Stimulated activated CD4-positive, alpha-beta T cell treated with anti-CD3 and anti-CD28 coated beads, Interleukin-1b, Interleukin-23, amount 100 ng/mL, for 4 hours (primary cell): Measurements from ENCODE around the gene PACSIN2.
"Not testable (repeated sequence)": the region's sequence is repeated elsewhere in the genome, so short reads cannot be mapped to it uniquely, and the experiment has no call there.

Experiments
- DNase-seq, 2 donors: peaks; one replicate each; pipeline ENCODE4 v3.0.0-alpha.2; 2020; ENCODE audit warnings: low read depth in 2 of 2

The PACSIN2 gene

GRCh38 chr22:43011079-43011478 lies 3.9 kb downstream of the PACSIN2 start:
- DNase-seq = no peak

- no peak for DNase-seq
Measured at GRCh38 chr22:43009444-43009843, 5.5 kb downstream of the PACSIN2 start.

DNA sequence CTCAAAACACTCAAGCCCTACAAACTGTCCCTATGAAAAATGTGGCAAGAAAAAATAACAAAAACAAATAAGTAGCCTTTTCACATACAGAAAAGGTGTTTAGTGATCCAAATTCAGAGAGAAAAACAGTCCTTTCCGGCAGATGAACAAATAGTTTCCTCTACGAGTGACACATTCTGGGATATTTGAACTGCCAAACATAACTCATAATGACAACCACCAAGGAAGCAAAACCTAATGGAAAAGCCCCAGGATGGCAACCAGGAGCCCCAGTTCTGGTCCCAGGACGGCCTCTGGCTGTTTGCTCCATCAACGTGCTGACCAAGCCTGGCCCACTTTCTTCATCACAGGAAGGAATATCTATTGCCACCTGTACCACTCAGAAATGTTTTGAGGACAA lies 6.0 kb downstream of the PACSIN2 start:
- no peak for DNase-seq

DNA sequence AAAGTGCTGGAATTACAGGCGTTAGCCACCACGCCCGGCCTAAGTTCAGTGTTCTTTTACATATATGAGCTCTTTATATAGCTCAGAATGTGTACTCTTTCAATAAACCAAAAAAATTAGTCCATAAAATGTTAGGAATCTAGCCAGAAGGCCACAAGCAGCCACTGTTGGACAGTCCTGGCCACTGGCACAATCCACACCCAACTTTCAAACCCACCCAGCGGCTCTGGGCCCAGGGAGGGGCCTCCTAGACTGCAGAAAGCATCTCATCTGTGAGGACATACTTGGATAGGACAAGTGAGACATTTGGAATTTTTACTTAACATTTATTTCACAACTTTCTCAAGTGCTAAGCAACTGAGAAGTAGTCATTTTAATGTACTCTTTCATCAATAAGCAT lies 6.4 kb downstream of the PACSIN2 start:
- DNase-seq = no peak

GRCh38 chr22:43007519-43008102 lies 7.3 kb downstream of the PACSIN2 start:
- DNase-seq = no peak

DNA sequence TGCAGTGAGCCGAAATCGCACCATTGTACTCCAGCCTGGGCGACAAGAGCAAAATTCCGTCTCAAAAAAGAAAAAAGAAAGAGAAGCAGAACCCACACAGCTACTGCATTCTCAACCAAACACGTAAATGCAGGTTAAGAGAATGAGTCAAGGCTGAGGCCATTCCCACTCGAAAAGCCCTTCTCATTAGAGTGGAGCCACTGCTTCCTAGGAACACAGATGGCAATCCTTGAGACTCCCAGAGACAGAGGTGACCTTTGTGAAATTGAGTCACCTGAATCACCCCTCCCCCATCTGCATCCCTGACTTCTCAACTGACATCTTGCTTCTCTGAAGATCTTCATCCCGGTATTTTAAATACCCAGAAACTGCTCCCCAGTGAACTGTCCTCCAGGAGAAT lies 8.2 kb downstream of the PACSIN2 start:
- DNase-seq = no peak

GRCh38 chr22:43006016-43006505 lies 8.9 kb downstream of the PACSIN2 start:
- DNase-seq = no peak

DNA sequence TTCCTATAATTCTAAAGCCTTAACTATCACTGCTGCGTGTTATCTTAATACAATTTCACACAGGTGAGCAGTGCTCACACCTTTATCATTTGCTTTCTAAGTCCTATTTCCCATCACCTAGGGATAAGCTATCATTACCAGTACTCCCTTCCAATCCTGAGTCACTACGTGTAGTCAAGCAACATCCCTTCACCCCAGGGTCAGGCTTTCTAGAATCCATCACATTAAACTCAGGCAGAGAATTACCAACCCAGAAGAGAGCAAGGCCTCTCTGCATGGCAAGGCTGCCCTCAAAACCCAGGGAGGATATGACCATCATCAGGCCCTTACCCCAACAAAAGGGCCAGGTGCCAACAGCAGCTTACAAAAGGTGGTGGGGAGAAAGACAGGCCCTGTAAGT lies 9.8 kb downstream of the PACSIN2 start:
- DNase-seq = no peak

GRCh38 chr22:43004362-43005035 lies 10.4 kb downstream of the PACSIN2 start:
- no peak for DNase-seq

DNA sequence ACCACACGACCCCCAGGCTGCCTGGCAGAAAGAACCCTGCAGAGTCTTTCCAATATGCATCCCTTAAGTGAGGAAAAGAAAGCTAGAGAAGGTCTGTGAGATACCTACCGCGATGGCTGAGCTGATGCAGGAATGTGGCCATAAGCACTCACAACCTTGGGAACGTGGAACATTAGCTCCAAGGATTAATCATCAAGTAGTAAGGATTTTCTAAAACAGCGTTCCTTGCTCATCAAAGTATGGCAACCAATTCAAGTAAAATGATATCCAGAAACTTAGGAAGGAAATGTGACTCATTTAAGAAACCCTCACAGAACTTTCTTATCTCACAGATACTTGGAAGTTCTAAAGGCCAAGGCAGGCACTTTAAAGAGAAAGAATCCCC lies 12.8 kb downstream of the PACSIN2 start:
- no peak for DNase-seq

DNA sequence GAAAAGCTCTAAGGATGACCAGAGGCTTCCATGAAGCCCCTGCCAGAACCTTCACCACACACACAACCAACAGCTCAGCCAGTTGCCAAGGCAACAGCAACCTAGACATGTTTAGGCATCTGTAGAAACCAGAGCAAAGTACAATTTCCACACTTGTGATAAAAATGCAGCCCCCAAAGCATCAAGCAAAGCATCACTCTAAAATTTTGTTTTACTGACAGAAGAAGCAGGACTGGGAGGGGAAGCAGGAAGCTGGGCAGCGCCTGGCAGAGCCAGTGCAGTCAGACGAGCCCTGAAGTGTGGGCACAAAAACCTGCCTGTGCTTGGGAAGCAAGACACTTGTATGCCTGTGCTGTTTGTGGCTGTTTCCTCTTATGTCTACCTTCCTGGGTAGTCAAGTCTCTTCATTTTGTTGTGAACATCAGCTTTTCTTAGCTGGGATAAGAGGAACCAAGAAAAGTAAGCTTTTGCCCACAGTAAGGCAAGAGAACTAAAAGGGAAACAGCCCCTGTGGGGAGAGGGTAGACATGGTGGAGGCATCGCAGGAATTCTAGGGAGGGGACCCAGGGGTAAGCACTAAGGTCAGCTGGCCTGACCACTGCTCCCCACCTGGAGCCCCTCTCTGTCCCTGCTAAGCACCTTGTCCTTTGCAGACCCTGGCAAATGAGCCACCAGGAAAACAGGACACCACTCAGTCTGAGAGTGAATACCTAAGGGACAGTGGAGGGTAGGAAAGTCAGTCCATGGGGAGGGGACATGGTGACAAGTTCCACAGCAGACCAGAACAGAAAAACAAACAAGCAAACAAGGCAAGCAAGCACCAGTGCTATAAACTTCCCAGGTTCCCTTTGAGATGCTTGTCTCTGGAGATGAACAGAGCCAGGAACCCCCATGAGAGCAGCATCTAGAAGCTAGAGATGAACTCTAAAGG lies 13.4 kb downstream of the PACSIN2 start:
- DNase-seq = no peak

DNA sequence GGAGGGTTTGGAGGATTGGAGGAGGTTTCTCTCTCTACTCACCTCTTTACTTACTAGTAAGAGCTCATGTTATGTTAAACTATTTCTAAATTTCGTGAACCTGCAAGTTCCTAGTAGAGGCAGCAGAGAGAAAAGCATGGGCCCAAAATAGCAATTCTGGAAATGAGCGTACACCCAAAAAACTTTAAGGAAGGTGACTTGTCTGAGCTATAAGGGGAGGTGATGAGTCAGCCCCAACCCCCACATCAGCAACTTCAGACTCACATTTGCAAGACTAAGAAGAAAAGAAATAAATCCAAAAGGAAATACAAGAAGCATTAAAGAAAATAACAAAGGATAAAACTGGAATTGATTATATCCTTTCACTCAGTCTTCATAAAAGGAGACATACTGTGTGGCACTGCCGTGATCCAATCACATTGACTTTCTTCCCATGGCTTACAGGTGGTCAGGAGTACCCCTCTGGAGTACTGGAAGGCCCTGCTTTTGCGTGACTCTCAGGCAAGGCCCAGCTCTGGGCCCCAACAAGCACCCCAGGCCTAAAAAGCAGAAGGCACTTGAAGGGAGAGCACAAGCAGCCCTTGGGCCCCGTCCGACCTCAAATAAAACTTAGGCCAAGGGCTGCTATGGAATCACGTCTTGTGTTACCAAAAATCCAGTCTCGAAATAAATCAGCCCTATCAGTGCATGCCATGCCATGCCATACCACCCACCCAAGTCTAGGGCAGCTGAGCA lies 14.3 kb downstream of the PACSIN2 start:
- peak in 1 of 2 donors; percentile 29 for DNase-seq

DNA sequence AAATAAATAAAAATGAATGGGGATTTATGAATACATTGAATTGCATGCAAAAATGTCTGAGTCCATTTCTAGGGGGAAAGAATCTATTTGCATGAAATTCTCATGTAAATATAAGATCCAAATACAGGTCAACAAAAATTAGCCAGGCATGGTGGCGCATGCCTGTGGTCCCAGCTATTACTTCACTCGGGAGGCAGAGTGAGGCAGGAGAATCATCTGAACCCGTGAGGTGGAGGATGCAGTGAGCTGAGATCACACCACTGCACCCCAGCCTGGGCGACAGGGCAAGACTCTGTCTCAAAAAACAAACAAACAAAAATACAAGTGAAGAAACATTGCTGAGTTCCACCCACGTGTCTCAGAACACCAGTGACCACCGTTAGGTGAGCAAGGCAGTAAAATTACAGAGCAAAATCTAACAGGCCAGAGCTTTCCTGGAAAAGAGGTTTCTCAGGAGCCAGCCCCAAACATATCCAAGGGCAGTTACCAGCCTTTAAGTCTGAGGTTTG lies 17.3 kb downstream of the PACSIN2 start:
- DNase-seq = no peak

DNA sequence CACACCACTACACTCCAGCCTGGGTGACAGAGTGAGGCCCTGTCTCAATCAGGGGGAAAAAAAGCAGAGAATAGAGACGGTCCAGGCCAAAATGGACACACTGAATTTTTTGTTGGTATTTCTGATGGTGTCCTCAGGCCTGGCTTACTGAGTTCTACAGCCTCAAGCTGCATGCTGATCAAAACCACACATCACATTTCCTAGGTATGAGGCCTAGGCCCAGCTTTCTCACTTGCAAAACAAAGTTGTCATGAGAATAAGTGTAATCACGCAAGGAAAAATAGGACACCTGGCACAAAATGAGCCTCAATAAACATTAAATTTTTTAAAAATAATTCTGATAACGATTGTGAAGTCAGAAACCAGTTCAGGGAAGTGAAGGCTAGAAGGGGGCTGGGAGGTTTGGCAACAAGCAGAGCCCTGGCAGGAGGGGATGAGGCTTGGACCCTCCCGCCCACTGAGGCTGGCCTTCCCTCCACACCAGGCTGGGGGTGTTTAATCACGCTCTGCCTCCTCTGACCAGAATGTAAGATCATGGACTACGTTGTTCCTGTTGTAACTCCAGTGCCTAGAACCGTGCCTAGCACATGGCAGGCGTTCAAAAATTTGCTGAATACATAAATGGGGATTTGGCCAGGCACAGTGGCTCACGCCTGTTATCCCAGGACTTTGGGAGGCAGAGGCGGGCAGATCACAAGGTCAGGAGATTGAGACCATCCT lies 18.1 kb downstream of the PACSIN2 start:
- DNase-seq = no peak

DNA sequence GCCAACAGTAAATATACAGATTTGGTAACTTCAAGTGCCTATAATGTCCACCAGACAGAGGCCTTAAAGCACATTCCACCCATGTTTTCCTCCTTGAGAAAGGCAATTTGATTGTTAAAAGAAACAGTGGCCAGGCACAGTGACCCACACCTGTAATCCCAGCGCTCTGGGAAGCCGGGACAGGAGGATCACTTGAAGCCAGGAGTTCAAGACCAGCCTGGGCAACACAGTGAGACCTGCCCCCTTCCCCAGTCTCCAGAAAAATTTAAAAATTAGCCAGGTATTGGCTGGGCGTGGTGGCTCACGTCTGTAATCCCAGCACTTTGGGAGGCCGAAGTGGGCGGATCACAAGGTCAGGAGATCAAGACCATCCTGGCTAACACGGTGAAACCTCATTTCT lies 19.3 kb downstream of the PACSIN2 start:
- not testable (repeated sequence) for DNase-seq

- no peak for DNase-seq
Measured at GRCh38 chr22:42994917-42995562, 19.9 kb downstream of the PACSIN2 start.

- DNase-seq = no peak
Measured at GRCh38 chr22:42994276-42994916, 20.6 kb downstream of the PACSIN2 start.

DNA sequence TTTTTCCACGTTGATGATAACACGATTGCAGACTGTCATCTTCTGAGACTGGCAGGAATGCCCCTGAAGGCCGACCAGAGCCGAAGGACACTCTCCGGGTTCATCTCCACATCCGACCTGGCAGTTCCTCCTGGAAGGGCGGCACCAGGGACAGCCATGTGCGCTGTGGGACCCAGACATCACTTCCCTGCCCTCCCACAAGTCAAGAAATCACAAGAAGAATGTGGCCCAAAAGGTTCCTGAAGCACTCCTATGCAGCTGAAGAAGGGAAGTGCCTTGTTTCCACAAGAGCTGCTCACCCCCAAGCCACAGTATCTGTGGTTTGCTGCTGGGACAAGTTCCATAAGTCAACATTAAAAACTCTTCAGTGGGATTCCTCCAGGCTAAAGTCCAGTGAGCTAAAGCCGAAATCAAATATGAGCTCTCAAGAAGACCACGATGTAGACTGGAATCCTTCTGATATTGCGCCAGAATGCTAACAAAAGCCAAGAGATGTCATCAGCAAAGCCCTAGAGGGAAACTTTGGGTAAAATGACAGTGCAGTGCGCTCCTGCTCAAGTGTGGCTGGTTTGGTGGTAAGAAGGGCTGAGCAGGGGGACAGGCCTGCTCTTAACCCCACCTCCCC lies 21.2 kb downstream of the PACSIN2 start:
- no peak for DNase-seq

DNA sequence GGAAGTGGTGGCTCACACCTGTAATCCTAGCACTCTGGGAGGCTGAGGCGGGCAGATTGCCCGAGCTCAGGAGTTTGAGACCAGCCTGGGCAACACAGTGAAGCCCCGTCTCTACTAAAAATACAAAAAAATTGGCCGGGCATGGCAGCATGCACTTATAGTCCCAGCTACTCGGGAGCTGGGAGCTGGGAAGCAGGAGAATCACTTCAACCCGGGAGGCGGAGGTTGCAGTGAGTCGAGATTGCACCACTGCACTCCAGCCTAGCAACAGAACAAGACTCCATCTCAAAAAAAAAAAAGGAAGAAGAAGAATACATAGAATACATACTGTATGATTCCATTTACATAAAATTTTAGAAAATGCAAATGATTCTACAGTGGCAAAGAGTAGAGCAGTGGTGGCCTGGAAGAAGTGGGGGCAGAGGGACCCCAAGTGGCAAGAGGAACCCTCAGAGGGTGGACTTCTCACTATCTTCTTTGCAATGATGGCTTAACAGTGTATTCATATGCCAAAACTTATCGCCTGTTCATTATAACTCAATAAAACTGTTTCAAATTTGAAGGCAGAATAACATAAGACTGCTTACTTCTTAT lies 22.0 kb downstream of the PACSIN2 start:
- DNase-seq = no peak
